ENCODE results near the gene GAK.

The GAK gene

GRCh38 chr4:905485-906338, 26.4 kb downstream of the GAK start:
- no peak for DNase-seq

DNA sequence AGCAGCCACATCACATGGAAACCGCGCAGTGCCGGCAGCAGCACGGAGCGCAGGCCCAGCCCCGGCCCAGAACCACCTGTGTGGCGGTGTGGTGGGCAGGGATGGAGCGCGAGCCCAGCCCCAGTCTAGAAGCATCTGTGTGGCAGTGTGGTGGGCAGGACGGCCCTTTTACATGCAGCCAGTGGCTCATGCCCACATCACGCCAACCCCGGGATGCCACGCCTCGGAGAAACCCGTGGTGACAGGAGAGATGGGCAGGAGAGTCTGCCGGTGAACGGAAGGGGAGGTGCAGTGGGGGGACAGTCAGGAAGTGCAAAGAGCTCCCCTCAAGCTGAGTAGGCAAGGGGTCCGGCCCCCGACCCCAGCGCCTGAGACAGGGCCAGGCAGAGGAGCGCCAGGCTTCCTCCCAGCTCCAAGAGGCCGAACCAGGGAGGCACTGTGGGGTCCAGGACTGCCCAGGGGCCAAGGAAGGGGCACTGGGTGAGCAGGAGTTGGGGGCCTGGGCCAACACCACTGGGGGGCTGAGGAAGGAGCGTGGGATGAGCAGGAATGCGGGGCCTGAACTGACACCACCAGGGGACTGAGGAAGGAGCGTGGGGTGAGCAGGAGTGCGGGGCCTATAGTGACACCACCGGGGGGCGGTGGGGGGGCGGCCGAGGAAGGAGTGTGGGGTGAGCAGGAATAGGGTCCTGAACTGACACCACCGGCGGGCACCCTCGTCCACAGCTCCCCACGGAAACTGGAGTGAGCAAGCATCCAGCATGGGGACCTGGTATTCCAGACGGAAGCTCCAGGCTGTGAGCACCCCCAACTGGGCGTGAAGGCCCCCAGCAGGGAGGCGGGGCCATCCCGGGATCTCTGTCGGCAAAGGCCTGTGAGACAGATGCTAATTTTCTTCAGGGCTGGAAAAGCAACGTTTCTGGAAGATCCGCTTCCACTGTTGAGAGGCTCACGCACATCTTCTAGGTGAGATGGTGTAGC, 28.8 kb downstream of the GAK start:
- no peak for DNase-seq

- no peak for DNase-seq
Measured at GRCh38 chr4:901192-901910, 30.8 kb downstream of the GAK start.

- no peak for DNase-seq
Measured at GRCh38 chr4:900721-901120, 31.4 kb downstream of the GAK start.

DNA sequence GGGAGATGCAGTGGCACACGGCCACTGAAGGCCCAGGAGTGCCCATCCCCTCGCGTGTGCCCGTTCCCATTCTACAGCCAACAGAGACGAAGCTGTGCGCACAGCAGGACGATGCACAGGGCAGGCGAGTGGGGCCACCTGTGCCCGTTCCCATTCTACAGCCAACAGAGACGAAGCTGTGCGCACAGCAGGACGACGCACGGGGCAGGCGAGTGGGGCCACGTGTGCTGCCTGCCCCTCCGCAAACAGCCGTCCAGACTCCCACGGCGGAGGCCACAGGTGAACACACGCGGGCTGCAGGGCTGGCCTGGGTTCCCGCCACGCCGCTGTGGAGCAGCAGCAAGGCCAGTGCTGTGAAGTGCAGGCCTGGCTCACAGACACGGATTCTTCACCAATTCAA, 32.0 kb downstream of the GAK start:
- no peak for DNase-seq

DNA sequence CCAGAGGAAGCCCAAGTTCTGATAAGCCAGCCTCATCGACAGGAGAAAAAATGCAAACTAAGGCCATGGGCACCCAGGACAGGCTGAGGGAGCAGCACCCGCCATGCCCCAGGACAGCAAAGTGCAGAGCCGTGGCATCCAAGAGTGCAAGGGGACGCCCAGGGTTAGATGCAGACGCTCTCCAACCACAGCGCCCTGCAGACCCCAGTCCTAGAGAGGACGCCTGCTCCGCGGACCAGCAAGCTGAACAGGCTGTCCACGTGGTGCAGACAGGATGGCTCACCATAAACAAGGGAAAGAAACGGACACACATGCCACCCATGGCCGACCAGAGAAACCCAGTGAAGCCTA, 32.6 kb downstream of the GAK start:
- no peak for DNase-seq

DNA sequence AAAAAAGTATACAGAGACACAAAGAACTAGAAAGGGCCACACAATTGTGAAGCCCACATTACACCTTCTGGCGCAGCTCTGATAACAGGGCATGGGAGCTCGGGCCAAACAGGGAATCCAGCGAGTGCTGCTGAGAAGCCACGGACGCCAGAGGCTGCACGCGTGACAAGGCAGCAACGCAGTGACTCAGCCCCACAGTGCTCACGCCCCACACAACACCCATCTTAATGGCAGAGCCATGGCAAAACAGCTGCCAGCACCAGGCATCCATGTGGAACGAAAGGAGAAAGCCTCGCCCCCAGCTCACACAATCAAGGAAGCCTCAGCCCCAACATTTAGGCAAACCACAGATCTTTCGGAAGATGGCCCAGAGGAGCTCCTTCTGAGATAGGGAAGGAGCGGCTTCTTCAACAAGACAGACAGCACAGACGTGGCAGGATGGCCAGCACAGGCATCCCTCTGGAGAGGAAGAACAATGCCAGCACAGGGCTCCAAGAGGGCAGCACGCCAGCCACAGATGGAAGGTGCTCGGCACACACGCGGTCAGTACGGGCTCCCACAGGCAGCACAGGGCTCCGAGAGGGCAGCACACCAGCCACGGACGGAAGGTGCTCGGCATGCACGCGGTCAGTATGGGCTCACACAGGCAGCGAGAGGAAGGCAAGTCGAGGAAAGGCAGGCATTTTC, 33.1 kb downstream of the GAK start:
- DNase-seq, result no peak

- no peak for DNase-seq
Measured at GRCh38 chr4:898123-898522, 34.0 kb downstream of the GAK start.

- DNase-seq, result no peak
Measured at GRCh38 chr4:896630-897029, 35.5 kb downstream of the GAK start.

GRCh38 chr4:896216-896615, 35.9 kb downstream of the GAK start:
- DNase-seq, result no peak

DNA sequence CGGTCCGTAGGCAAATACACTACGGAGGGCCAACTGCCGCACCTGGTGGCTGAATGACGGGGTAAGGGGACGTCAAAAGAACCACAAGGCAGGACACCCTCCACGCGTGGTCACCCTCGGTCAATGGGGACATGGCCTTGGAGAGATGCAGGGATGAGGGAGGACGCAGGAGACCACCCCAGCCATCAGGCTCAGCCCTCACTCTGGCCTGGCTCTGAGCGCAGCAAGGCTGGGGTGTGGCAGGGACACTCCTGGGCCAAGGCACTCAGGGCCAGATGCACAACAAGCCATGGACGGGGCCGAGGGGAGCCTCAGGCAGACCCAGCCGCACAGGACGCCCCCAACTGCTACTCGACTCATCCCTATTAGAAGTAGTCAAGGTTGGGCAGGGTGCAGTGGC, 36.5 kb downstream of the GAK start:
- DNase-seq, result no peak

DNA sequence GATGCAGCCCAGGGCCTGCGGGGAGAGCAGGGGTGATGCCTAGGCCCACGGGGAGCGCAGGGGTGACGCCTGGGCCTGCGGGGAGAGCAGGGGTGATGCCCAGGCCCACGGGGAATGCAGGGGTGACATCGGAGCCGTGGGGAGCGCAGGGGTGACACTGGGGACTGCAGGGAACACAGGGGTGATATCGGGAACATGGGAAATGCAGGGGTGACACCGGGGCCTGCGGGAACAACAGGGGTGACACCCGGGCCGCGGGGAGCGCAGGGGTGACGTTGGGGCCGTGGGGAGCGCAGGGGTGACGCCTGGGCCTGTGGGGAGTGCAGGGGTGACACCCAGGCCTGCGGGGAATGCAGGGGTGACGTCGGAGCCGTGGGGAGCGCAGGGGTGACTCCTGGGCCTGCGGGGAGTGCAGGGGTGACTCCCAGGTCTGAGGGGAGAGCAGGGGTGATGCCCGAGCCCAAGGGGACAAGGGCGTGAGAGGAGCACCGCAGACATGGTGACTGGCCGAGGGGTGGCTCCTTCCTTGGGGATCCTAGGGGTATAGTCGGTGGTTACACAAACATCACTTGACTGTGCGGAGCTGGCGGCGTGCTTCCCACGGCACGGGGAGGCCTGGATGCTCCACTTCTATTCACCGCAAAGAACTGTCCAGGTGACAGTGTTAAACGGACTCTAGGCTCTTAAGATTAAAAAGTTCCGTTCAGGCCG, 38.0 kb downstream of the GAK start:
- DNase-seq, result no peak

DNA sequence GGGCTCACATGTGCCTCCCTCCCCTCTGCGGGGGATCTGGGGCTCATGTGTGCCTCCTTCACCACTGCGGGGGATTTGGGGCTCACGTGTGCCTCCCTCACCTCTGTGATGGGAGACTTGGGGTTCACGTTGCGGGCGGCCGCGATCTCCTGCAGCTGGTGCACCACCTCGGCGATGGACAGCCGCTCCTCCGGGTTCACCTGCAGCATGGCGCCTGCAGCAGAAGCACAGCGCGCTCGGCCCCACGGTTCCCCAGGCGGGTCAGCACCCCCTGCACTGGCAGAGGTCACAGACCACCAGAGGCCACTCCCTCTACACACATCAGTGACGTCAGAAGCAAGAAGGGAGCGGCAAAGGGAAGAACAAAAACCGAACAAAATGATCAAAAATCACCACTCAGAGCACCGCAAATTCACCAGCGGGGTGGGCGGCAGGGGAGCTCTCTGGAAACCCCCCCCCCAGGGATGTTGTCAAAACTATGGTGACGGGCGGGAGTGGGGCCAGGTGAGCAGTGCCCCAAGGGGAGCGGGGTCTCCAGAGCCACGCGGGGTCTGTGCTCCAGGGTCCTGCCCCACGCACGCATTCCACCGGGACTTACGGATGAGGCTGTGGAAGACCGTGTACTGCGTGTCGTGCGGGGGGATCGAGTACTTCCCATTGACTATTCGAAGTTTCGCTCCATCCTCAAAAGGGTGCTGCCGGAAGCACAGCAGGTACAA, 38.7 kb downstream of the GAK start:
- no peak for DNase-seq

GRCh38 chr4:892780-893179, 39.3 kb downstream of the GAK start:
- DNase-seq, result no peak

DNA sequence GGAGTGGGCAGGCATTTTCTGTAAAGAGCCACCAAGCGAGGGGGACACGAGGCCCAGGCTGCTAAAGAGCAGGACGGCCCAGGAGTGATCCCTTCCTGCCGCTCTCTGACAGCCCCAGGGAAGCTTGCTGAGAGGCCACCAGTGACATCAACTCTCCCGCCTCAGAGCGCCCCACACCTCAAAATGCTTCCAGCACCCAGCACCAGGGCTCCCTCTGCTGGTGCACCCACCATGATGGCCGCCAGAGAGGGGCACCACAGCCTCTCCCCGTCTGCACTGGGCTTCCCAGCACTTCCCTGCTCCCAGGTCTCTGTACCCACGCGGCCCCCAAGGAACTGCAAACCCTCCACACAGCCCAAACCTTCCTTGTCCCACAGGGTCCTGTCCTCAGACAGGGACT, 40.4 kb downstream of the GAK start:
- no peak for DNase-seq

DNA sequence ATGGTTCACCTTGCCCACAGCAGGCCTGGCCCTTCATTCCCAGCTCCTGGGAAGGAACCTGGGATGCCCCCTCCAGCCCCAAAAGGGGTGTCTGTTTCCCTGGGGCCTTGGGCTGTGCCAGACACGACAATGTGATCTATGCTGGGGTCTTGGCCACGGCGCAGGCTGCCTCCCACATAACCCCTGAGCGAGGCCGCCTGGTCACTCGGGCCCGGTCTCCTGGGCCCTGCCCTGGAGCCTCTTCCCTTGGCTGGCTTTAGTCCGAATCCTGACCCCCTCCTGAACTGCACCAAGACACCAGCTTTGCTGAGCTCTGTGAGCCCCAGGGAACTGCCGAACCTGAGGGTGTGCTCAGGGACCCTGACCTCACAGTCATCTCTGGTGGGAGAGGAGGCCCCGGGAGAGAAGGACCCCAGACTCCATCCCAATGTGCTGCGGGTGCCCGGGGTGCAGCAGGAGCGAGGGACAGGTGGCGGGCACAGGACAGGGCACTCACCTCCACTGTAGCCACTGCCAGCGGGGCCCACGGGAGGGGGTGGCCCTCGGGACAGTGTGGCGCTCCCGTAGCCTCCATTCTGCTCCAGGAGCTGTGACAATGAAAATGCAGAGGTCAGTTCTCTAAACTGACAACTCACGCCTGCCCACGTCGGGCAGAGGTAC, 42.0 kb downstream of the GAK start:
- no peak for DNase-seq

DNA sequence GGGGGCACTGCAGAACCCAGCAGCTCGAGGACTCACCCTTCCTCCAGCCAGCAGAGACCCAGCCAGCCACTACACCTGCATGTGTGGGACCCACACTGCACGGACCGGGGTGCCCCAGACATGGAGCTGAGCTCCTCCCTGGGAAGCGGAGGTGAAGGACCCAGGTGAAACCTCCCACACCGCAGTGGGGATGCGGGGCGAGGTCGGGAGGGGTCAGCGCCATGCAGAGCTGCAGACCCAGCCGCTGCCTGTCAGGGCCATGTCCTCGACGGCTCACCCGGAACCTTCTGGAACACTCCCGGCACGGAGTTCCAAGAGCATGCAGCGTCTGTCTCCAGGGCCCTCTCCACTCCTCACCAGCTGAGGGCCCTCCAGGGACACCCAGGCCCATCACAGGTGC, 42.6 kb downstream of the GAK start:
- DNase-seq, result no peak

DNA sequence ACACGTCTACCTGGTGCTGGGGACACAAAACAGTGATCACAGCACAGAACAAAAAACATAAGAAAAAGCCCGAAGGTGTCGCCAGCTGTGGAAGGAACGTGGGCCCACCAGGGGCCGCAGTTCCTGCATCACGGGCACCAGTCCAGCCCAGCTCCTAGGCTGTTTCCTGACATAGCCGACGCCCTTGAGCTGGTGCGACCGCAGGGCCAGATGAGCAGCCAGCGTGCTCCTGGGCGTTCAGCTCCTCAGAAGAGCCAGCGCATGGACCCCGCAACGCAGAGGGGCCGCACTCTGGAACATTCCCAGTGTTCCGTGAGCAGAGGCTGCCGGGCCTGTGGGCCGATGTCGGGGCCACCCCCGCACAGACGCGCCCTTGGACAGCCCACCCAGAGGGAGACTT, 44.1 kb downstream of the GAK start:
- DNase-seq, result no peak

- DNase-seq, result no peak
Measured at GRCh38 chr4:887034-887763, 44.9 kb downstream of the GAK start.

DNA sequence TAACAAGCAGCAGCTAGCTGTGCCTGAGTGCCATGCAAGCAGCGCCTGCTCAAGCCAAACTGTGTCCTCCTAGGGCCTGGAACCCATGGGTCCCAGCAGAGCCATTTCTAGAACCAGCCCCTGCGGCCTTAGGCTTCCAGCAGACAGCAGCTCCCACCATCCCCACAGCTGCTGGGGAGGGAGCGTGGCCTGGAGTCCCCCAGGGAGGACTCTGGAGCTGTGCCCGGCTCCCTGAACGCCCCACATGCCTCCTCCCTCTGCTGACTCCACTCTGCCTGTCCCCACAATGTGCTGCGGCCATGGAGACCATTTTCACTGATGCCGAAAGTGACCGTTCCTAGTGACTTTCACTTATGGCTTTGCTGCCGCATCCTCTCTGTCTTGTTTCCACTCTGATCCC, 45.9 kb downstream of the GAK start:
- DNase-seq, result no peak
